GM21515 (cell line): Measurements from ENCODE around the gene NRG4.
"Not testable (repeated sequence)": the region's sequence is repeated elsewhere in the genome, so short reads cannot be mapped to it uniquely, and the experiment has no call there.

Source experiments
- ATAC-seq: cut with Tn5 transposase; IDR thresholded peaks from one replicate; pipeline ENCODE4 v1.9.1; 2021; ENCODE audit not compliant: unreplicated experiment

Gene NRG4

DNA sequence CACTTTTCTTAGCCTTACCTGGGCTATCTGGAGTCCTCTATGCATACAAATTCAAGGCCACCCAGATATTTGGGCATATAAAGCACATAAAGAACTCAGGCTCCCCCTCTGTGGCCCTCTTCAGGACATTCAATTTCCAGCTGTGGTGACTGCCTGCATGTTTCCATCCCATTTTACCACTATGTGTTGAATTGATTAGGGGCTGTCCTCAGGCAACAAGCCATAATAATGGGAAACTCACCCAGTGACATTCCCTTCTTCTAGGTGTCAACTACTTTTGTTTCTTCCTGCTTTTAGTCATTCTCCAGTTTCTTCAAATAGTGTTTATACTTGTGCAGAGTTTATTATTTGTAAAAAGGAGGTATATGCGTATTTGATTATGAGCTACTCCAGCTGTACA, 18.0 kb downstream of the NRG4 start:
- no peak for ATAC-seq

DNA sequence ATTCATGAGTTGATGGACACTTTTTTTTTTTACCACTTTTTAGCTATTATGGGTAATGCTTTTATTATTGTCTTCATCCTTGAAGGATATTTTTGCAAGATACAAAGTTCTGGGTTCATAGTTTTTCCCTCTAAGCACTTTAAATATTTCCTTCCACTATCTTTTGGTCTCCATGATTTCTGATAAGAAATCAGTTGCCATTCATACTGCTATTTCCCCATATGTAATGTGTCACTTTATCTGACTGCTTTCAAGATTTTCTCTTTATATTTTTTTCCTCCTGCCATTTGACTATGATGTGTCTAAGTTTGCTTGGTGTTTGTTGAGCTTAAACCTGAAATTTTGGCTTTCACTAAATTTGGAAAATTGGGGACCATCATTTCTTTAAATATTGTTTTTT, 19.3 kb downstream of the NRG4 start:
- no peak for ATAC-seq

DNA sequence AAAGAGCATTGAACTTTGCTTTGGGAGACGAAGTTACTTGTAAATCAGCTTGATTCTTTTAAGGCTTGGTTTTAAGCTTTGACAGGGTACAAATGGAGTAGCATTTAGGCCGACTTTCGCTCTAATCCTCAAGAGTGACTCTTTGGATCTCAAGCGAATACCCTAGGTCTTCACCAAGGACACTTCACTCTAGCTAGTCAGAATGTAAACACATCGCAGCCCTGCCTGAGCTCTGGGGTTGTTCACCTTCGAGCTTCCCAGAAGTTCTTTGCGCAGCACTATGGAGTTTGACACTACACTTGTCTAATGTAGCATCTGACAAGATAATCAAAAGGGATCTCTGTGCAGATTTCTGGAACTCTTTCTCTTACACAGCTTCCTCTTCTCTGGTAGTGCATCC, 22.3 kb downstream of the NRG4 start:
- ATAC-seq: no peak

DNA sequence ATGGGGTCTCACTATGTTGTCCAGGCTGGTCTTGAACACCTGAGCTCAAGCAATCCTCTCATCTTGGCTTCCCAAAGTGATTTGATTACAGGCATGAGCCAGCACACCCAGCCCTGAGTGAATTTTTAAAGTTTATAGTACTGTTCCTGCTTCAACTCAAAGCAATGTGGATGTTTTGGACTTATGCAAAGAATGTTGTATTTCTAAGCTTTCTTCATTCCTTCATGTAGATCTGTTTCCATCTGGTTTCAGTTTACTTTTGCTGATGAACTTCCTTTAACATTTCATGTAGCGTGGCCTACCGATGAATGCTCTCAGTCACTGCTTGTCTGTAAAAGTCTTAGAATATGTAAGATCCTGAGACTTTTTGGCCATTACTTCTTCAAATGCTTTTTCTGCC, 23.2 kb downstream of the NRG4 start:
- no peak for ATAC-seq

DNA sequence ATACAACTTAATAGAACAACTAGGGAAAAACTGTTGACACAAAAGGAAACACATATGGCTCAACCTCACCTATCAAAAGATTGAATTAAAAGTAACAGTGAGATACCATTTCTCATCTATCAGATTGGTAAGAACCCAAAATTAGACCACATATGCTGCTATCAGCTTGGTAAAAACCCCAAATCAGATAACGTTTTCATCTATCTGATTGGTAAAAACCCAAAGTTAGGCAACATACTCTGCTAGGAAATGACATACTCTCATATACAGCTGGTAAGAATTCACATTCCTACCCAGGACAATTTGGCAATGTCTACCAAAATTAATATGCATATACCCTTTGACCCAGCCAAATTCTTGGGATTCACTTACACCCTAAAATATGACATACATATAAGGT, 26.3 kb downstream of the NRG4 start:
- no peak for ATAC-seq

DNA sequence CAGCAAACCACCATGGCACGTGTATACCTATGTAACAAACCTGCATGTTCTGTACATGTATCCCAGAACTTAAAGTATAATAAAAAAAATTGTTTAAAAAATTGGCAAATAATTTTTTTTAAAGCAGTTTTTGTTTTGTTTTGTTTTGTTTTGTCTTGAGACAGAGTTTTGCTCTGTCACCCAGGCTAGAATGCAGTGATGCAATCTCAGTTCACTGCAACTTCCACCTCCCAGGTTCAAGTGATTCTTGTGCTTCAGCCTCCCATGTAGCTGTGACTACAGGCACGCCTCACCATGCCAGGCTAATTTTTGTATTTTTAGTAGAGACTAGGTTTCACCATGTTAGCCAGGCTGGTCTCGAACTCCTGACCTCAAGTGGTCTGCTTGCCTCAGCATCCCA, 27.5 kb downstream of the NRG4 start:
- not testable (repeated sequence) for ATAC-seq

DNA sequence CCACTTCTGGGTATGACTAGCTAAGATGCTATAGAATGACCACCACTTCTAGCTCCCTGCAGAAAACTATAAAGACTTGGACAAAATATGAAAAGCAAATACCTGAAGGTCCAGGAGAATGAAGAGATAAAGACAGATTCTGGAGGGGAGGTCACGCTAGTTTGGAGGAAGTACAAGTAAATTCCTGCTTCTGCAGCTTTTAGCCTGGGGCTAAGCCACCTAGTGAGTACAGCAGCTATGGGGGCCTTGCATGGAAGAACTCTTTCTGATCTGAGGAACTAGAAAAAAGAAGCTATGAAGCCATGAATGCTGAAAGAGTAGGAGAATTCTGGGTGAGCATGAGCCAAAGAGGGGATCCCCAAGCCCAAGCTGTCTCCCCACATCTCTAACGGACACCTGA, 29.8 kb downstream of the NRG4 start:
- no peak for ATAC-seq

DNA sequence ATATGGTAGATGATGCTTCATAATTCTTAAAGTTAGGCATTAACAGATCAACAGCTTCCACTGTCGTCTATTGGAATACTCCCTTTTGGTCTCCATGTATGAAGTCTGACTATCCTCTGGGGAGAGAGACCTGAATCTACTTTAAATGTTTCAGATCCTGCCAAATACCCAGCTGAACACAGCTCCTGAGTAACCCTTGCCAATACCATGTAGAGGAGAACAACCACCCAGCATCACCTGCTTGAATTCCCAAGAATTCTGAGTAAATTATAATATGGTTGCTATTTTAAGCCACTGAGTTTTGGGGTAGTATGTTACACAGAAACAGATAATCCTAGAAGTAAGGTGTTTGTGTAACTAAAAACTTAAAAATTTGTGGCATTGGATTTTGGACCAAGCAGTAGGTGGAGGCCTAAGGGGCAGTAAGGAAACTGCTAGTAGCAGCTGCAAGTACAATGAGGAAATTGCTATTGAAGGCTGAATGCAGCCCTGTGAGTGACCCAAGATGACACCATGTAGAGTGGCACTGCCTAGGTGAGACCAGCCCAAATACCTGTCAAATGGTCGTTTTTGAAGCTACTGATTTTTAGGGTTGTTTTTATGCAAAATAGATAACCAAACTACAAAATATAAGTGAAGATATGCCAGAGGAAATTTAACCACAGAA, 30.9 kb downstream of the NRG4 start:
- ATAC-seq: no peak

DNA sequence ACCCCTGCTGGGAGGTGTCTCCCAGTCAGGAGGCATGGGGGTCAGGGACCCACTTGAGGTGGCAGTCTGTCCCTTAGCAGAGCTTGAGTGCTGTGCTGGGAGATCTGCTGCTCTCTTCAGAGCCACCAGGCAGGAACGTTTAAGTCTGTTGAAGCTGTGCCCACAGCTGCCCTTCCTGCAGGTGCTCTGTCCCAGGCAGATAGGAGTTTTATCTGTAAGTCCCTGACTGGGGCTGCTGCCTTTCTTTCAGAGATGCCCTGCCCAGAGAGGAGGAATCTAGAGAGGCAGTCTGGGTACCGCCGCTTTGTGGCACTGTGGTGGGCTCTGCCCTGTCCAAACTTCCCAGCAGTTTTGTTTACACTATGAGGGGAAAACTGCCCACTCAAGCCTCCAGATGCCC, 35.5 kb downstream of the NRG4 start:
- ATAC-seq: not testable (repeated sequence)

DNA sequence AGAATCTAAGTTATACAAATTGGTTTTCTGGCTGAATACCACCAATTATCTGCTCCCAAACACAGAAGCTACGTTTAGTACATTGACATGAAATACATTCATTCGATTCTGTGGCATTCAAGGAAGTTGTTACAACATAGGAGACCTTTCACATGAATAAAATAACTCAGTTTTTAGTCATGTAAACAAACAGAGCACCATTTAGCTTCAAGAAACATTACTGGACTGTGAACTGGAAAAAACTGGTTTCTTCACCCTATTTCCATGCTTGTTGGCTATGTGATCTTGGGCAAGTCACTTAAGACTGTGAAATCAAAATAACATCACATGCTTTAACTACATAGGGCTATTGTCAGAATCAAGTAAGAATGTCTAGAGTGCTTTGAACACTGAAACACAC, 46.2 kb downstream of the NRG4 start:
- no peak for ATAC-seq

DNA sequence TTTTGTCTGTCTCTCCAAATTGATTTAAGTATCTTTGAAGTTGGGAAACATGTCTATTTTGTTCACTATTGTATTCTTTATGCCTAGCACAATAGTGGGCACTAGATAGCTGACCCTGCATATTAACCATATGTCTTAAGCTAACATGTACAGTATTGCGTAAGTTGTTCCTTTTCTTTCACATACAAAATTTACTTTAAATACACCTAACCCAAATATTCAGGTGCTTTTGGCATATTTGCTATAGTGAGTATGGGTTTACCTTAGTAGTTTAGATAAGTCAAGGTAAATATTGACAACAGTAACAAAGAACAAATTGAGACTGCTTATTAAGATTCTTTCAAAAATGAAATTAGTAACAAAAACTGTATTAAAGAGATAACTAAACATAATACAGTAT, 50.9 kb downstream of the NRG4 start:
- ATAC-seq: no peak

DNA sequence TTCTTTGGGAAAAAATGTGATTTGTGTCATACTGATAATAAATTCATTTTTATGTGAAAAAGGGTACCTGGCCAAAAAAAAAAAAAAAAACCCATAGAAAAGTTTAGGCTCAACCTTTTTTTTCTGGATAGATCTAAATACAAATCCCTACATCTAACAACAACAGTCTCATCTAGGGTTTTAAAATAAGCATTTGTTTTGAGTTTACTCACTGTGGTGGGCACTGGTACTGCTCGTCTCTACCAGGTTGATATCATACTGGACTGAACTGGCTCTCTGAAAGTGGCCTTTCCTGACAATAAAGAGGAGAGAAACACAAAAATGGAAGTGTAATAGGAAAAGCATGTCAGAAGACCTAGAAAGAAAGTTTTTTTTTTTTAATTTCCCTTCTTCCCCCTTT, 56.5 kb downstream of the NRG4 start:
- no peak for ATAC-seq

DNA sequence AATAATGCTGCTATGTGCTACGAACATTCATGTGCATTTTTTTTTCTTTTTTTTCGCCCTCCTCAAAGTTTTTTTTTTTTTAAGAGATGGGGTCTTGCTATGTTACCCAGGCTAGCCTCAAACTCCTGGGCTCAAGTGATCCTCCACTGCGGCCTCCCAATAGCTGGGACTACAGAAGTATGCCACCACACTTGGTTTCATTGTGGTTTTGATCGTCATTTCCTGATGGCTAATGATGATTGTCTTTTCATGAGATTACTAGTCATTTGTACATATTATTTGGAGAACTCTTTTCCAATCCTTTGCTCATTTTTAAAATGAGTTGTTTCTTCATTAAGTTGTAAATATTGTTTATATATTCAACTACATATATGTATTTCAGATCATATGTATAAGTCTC, 59.7 kb downstream of the NRG4 start:
- ATAC-seq: no peak

DNA sequence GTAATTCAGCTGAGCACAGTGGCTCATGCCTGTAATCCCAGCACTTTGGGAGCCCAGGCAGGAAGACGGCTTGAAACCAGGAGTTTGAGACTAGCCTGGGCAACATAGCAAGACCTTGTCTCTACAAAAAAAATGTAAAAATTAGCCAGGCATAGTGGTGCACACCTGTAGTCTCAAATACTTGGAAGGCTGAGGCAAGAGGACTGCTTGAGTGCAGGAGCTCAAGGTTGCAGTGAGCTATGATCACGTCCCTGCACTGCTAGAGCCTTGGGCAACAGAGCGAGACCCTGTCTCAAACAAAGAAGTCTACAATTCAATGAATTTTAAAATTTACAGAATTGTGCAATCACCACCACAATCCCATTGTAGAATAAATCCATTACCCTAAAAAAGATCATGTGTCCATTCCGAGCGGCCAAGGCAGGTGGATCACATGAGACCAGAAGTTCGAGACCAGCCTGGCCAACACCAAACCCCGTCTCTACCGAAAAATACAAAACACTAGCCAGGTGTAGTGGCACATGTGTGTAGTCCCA, 63.4 kb downstream of the NRG4 start:
- ATAC-seq: no peak

DNA sequence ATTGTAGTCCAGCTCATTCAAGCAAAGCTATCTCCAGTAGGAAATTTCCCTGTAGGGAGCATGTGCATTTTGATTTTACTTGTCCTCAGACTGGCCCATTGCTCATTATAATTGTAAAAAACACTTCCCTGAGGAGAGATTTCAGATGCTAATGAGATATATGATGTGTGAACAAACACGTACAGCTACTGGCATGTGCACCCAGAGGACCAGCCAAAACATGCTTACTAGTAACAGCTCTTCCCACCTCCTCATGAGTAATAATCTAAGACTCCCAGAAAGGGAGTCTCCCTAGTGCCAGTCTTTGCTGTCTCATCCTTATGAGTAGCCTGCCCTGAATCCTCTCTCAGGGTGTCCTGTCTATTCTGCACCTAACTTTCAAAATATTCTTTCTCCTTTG, 65.1 kb downstream of the NRG4 start:
- no peak for ATAC-seq

DNA sequence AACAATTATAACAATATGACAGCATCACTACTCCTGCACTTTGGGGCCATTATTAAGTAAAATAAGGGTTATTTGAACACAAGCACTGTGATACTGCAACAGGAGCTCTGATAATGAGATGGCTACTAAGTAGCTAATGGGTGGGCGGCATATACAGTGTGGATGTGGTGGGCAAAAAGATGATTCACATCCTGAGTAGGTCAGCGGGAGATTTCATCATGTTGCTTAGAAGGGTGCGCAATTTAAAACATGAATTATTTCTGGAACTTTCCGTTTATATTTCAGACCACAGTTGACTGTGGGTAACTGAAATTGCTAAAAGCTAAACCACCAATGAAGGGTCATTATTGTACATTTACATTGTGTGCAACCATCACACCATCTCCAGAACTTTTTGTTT, 66.3 kb downstream of the NRG4 start:
- no peak for ATAC-seq

DNA sequence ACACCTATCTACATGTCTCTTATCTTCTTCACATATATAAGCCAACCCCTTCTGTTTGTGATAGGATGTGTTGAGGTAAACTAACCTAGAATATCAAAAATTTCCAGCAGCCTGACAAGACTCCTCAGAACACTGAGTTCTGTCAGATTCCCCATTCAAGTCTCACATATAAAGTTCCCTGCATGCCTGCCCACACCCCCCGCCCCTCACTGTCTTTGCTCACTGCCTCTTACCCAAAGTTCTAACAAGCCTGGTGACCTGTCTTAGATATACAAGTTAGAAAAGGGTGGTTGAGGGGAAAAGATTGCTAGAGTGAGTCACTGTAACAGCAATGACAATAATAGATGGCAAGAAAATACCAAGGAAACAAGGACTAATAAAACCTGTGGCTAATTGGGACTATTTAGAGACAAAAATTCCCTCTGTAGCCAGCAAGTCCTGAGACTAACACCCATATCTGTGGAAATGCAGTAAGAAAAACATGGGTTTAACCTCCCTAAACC, 68.5 kb downstream of the NRG4 start:
- ATAC-seq: no peak

DNA sequence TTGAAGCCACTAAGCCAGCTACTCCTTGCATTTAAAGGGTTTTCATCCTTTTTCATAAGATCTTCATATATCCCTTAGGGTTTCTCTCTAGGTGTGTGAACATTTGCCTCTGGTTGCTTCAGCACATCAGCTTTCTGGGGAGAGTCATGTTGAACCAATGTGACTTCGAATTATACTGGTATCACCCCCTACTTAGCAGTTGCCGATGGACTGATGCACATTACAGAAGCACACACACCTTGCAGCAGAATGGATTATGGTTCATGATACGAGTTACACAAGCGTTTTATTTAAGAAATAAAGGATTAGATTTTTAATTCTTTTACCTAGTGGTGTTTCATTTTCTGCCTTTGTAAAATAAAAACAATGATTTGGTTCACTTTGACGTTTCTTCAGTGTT, 69.0 kb downstream of the NRG4 start:
- no peak for ATAC-seq

DNA sequence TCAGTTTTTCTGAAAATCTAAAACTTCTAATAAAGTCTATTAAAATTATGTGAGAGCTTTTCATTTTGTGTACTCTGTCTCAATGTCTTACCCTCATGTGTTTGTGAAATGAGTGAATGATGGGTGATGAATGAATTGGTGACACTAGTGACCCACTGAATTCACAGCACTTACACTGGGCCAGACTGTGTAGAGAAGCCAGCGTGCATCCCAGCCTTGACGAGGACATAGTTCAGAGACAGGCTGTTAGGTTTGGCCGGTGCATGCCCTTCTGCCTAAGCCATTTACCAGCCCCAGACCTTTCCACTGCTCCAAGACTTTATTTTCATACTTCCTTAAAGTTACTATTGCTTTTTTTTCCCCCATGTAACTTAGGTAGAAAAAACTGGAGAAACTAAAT, 69.8 kb downstream of the NRG4 start:
- ATAC-seq: no peak

DNA sequence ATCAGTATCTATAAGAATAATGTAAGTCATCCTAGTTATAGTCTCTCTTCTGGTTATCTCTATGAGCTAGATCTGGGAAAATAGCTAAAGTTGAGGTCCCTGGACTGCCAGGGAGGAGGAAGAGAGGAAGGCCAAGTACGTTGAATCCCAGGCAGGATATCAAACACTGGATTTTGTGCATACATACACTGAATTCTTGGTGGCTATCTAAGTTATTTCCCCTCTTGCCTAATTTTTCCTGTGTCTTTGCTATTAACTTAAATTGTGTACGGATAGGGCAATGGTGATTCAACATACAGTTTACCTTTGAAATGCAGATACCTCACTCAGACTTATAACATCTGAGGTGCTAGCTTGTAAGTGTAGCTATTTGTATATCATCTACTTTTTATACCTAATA, 81.4 kb downstream of the NRG4 start:
- ATAC-seq: no peak

DNA sequence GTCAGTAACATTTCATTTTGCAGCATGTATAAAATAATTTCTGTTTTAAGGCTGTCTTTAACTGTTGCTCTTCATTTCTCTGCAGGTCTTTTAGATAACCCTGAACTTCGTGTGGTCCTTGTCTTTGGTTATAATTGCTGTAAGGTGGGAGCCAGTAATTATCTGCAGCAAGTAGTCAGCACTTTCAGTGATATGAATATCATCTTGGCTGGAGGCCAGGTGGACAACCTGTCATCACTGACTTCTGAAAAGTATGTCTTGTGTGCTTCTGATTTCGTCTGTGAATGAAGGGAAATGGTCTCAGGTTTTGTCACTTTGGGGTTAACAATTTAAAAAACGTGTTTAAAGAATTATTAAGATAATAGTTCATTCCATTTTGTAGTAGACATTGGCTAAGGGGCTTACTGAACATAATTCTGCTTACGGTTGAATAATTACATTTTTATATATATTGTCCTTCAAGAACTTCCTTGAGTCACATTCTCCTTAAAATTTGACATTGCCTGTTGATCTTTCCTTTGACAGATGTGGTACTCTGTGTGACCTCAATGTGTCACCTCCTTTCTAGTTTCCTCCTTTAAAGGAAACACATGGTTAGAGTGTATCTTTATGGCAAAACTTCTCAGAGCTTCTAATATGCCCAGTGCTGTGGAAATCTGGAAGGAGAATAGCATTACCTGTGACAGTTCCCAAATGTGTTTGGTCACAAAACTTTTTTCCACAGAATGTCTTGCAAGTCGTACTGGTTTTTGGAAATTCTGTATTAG, 82.2 kb downstream of the NRG4 start:
- no peak for ATAC-seq
